Measurements from ENCODE around the gene FAM149A. TPM values are rescaled to one million over a fixed set of nuclear protein-coding genes. Genes with fewer than 3 reads are reported as not detected.

The FAM149A gene
- total RNA-seq, 1 experiment from 2014 or later, result 1.3 TPM

DNA sequence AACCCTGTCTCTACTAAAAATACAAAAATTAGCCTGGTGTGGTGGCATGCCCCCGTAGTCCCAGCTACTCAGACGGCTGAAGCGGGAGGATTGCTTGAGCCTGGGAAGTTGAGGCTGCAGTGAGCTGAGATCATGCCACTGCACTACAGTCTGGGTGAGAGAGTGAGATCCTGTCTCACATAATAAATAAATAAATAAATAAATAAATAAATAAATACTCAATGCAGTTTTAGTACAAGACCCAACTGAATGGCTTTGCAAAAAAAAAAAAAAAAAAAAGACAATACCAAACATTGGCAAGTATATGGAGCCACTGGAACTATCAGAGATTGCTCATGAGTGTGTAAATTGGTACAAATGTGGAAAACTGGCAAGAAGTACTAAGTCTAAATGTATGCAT lies 83.6 kb downstream of the FAM149A start:
- Mint-ChIP-seq H3K4me3 (ENCODE audit: unreplicated experiment) (no peak overlapping the region), H3K27me3 (ENCODE audit: insufficient read depth, unreplicated experiment) (no peaks in the 10 kb centered on the region), H3K27ac (ENCODE audit: low read depth, unreplicated experiment) (no peak overlapping the region), H3K36me3 (ENCODE audit: insufficient read depth, unreplicated experiment) (peaks cover 9% of the 10 kb centered on the region), H3K9me3 (ENCODE audit: unreplicated experiment) (peaks cover 7% of the 10 kb centered on the region), H3K4me1 (ENCODE audit: insufficient read depth, unreplicated experiment) (no peaks in the 10 kb centered on the region)
- intact Hi-C loops (cut with micrococcal nuclease), result no loop called here
- TF ChIP-seq, protein P1, sequence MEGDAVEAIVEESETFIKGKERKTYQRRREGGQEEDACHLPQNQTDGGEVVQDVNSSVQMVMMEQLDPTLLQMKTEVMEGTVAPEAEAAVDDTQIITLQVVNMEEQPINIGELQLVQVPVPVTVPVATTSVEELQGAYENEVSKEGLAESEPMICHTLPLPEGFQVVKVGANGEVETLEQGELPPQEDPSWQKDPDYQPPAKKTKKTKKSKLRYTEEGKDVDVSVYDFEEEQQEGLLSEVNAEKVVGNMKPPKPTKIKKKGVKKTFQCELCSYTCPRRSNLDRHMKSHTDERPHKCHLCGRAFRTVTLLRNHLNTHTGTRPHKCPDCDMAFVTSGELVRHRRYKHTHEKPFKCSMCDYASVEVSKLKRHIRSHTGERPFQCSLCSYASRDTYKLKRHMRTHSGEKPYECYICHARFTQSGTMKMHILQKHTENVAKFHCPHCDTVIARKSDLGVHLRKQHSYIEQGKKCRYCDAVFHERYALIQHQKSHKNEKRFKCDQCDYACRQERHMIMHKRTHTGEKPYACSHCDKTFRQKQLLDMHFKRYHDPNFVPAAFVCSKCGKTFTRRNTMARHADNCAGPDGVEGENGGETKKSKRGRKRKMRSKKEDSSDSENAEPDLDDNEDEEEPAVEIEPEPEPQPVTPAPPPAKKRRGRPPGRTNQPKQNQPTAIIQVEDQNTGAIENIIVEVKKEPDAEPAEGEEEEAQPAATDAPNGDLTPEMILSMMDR (IDR thresholded peaks at IDR 0.05; ENCODE audit: unreplicated experiment), result no peak
- no peak for DNase-seq (ENCODE audit: unreplicated experiment)
- no TSS peak for BruUV-seq (replicated peaks)
- POLR2A ChIA-PET, result no interaction called here
- CTCF ChIA-PET, result interaction anchor here (0.7 kb wide), 1 partner anchor 35 kb away, joined by 3 read pairs; no protein-coding TSS in a partner anchor

DNA sequence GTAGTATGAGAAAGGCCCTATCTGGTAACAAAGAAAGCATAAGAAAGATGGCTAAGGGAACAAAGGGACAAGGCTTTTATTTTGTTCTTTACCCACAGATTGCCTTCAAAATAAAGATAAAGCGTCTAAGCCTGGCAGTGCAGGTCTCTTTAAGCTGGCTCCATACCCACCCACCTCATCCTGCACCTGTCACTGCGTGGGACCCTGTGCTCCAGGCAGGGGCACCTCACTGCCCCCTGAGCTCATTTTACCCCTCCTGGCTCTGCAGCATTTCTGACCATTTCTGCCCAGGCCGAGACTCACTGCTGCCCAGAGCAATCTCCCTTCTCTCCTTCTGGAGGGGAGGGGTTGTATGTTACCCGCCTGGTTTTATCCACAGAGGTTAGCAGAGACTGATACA lies 85.2 kb downstream of the FAM149A start:
- ChIA-PET CTCF (interaction anchor here (0.7 to 1.0 kb wide), 2 partner anchors 26 to 40 kb away, joined by 4 to 5 read pairs; no protein-coding TSS in a partner anchor), POLR2A (interaction anchor here (0.6 to 1.7 kb wide), 2 partner anchors 43 to 663 kb away, joined by 3 read pairs; no protein-coding TSS in a partner anchor)
- peak overlapping the region; percentile 87 for H3K4me3 Mint-ChIP-seq (ENCODE audit: unreplicated experiment)
- peaks cover 7% of the 10 kb centered on the region for H3K9me3 Mint-ChIP-seq (ENCODE audit: unreplicated experiment)
- H3K27me3 Mint-ChIP-seq (ENCODE audit: insufficient read depth, unreplicated experiment), result no peaks in the 10 kb centered on the region
- H3K4me1 Mint-ChIP-seq (ENCODE audit: insufficient read depth, unreplicated experiment), result no peaks in the 10 kb centered on the region
- no peak overlapping the region for H3K27ac Mint-ChIP-seq (ENCODE audit: low read depth, unreplicated experiment)
- no peak for DNase-seq (ENCODE audit: unreplicated experiment)
- intact Hi-C loops (cut with micrococcal nuclease), result loop anchor here (5.0 kb wide), 1 partner anchor 122 kb away; the partner anchor contains the start of gene TLR3
- no TSS peak for BruUV-seq (replicated peaks)
- H3K36me3 Mint-ChIP-seq (ENCODE audit: insufficient read depth, unreplicated experiment), result peaks cover 9% of the 10 kb centered on the region
- TF ChIP-seq, protein P1 (IDR thresholded peaks at IDR 0.05; ENCODE audit: unreplicated experiment), result no peak

DNA sequence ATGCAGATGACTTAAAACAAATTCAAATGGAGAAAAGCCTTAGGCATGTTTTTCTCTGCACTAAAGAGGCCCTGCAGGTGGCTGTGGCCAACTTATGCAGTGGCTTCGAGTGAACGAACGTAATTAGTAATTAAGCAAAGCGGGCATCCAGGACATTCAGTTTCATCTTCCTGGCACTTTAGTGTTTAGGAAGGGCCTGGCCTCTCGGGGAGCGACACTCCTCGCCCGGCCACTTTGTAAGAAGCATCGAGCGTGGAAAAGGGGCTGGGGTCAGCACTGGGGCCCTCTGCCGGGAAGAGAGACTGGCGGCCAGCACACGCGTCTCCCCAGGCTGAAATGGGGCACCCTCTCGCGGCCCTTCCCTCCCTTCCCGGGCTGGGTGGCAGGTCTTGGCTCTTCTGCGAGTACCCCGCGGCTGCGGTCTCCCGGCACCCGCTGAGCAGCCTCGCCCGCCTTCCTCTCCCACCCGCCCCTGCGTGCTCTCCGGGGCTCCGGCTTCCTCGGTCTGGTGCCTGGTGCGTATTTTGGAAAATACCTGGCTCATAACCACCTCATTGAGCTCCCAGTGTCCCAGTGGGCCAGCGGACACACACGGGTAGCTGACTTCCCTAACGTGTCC lies 86.2 kb downstream of the FAM149A start:
- Mint-ChIP-seq H3K36me3 (ENCODE audit: insufficient read depth, unreplicated experiment) (peaks cover 4% of the 10 kb centered on the region), H3K9me3 (ENCODE audit: unreplicated experiment) (no peaks in the 10 kb centered on the region), H3K27me3 (ENCODE audit: insufficient read depth, unreplicated experiment) (no peaks in the 10 kb centered on the region), H3K27ac (ENCODE audit: low read depth, unreplicated experiment) (peak overlapping the region; percentile 51), H3K4me3 (ENCODE audit: unreplicated experiment) (peak overlapping the region; percentile 87), H3K4me1 (ENCODE audit: insufficient read depth, unreplicated experiment) (no peaks in the 10 kb centered on the region)
- TF ChIP-seq, protein P1 (IDR thresholded peaks at IDR 0.05; ENCODE audit: unreplicated experiment), result no peak
- intact Hi-C loops (cut with micrococcal nuclease), result loop anchor here (5.0 kb wide), 1 partner anchor 123 kb away; the partner anchor contains the start of gene TLR3
- ChIA-PET POLR2A (interaction anchor here (0.7 to 2.3 kb wide), 4 partner anchors 23 to 547 kb away, joined by 3 to 12 read pairs (median 4); partner anchors contain the start of gene TLR3), CTCF (interaction anchor here (0.6 to 1.3 kb wide), 6 partner anchors 11 to 472 kb away, joined by 3 to 4 read pairs (median 3); no protein-coding TSS in a partner anchor)
- no peak for DNase-seq (ENCODE audit: unreplicated experiment)
- BruUV-seq (replicated peaks), result TSS peak; percentile 45

DNA sequence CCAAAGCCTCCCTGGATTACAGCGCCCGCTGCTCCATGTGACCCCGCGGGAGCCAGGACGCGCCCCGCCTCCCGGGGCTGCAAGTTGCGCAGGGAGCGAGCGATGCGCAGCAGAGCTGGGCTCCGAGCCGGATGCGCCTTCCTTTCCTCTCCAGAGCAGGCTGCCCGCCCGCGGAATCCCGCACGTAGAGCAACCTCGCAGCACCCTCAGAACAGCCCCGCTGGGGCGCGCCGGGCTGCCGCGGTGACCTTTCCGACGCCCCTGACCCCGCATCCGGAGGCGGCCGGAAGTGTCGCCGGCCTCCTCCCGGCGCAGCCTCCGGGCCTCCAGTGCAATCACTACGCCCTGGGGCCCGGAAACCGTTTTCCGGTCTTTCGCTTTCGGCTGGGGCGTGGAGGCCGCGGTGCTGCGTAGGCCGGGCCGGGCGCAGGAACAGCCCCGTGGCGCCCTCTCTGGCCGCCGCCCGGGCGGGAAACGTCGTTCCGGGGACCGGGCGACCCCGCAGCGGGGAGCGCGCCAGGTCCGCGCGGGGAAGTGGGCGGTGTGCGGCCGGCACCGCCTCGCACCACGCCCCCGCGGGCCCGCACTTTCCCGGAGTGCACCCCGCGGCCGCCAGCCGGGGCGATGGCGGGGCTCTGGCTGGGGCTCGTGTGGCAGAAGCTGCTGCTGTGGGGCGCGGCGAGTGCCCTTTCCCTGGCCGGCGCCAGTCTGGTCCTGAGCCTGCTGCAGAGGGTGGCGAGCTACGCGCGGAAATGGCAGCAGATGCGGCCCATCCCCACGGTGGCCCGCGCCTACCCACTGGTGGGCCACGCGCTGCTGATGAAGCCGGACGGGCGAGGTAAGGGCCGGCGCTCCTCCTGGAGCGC lies 86.9 kb downstream of the FAM149A start, which contains the start of gene CYP4V2:
Gene CYP4V2, plus strand, starts transcription at position 368 of the 866 bp plus-strand sequence. Its CDS starts 257 bp downstream, at position 625.
- peak within 1 kb of the TSS; percentile 87 for H3K4me3 Mint-ChIP-seq (ENCODE audit: unreplicated experiment)
- TF ChIP-seq, protein P1 (IDR thresholded peaks at IDR 0.05; ENCODE audit: unreplicated experiment), result peak; percentile 22
- H3K4me1 Mint-ChIP-seq (ENCODE audit: insufficient read depth, unreplicated experiment), result no peaks in the 10 kb centered on the region
- H3K9me3 Mint-ChIP-seq (ENCODE audit: unreplicated experiment), result no peaks in the 10 kb centered on the region
- peak; percentile 71 for DNase-seq (ENCODE audit: unreplicated experiment)
- BruUV-seq (replicated peaks), result no TSS peak
- ChIA-PET POLR2A (interaction anchor here (0.7 to 2.3 kb wide), 4 partner anchors 10 to 547 kb away, joined by 3 to 12 read pairs (median 8); partner anchors contain the start of gene TLR3), CTCF (interaction anchor here (0.7 to 1.3 kb wide), 4 partner anchors 11 to 54 kb away, joined by 3 to 4 read pairs (median 3); no protein-coding TSS in a partner anchor)
- peaks cover 4% of the 10 kb centered on the region for H3K36me3 Mint-ChIP-seq (ENCODE audit: insufficient read depth, unreplicated experiment)
- H3K27me3 Mint-ChIP-seq (ENCODE audit: insufficient read depth, unreplicated experiment), result no peaks in the 10 kb centered on the region
- peak within 1 kb of the TSS; percentile 51 for H3K27ac Mint-ChIP-seq (ENCODE audit: low read depth, unreplicated experiment)
- intact Hi-C loops (cut with micrococcal nuclease), result loop anchor here (5.0 kb wide), 1 partner anchor 124 kb away; the partner anchor contains the start of gene TLR3
